ENCODE results near the gene USP31.
A peak's percentile ranks its signal among the peaks of the same experiment; 100 is the strongest.
"Not testable (repeated sequence)": the region's sequence is repeated elsewhere in the genome, so short reads cannot be mapped to it uniquely, and the experiment has no call there.

The USP31 gene

DNA sequence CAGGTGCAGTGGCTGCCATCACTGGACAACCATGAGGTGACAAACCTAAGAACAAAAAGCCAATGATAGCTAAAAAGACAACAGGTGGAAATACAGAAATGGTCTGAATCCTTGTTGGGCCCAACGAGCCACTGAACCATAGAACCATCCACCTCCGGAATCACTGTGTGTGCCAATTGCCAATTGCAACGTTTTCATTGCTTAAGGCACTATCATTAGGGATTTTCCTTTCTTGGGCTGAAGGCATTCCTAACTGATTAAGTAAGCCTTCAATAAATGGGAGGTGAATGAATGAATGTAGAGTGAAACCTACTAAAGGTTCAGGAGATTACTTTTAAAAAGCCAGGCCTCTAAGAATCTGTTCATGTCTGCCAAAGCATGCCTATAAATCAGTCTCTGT lies 3.6 kb downstream of the USP31 start:
- DNase-seq (no peak), ATAC-seq (no peak)
- Mint-ChIP-seq H3K4me3 (no peak overlapping the region), H3K27me3 (no peaks in the 10 kb centered on the region), H3K9me3 (no peaks in the 10 kb centered on the region), H3K27ac (no peak overlapping the region), H3K4me1 (peaks cover 37% of the 10 kb centered on the region)

DNA sequence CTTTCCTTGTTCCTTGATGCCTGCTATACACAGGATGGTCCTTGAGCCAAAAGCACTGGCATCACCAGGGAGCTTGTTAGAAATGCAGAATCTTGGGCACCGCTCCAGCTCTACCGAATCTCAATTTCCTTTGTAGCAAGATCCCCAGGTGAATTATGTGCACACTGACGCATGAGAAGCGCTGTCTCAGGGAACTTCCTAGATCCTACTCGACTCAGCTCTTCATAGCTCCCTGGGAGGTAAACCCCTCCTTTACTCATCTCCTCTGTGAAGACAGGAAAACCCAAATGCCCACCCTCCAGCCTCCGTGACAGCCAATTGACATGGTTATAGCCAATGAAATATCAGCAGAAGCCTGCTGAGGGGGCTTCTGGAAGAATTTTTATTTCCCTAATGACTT lies 4.1 kb downstream of the USP31 start:
- DNase-seq (no peak), ATAC-seq (no peak)
- Mint-ChIP-seq H3K4me1 (peaks cover 35% of the 10 kb centered on the region), H3K27ac (peak overlapping the region in 1 of 2 donors; percentile 1), H3K9me3 (no peaks in the 10 kb centered on the region), H3K4me3 (no peak overlapping the region), H3K27me3 (no peaks in the 10 kb centered on the region)

DNA sequence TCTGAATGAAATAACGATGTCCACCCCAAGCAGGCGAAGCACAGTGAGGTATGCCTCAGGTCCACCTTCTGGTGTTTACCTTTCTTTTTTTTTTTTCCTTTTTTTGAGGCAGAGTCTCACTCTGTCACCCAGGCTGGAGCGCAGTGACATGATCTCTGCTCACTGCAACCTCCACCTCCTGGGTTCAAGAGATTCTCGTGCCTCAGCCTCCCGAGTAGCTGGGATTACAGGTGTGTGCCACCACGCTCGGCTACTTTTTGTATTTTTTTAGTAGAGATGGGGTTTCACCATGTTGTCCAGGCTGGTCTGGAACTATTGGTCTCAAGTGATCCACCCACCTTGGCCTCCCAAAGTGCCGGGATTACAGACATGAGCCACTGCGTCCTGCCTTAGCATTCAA lies 4.9 kb downstream of the USP31 start:
- not testable (repeated sequence) for DNase-seq, H3K4me3 Mint-ChIP-seq, H3K27me3 Mint-ChIP-seq, H3K9me3 Mint-ChIP-seq, ATAC-seq, H3K27ac Mint-ChIP-seq
- H3K4me1 Mint-ChIP-seq: peaks cover 29% of the 10 kb centered on the region

DNA sequence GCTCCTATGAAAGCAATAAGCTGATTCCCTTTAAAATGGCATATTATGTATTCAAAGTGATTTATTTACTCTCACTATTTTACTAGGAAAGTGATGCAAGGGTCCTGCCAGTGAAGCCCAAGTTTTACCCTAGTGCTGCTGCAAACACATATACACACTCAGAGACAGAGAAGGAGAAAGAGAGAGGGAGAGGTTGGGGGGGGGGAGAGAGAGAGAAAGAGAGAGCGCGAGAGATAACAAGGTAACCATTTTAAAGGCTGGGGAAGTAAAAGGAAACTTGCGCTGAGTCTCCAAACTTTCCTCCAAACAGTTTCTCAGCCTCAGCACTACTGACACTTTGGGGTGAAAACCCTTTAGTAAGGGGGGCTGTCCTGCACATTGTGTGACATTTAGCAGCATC lies 5.9 kb downstream of the USP31 start:
- no peak for ATAC-seq
- no peak for DNase-seq
- H3K4me3 Mint-ChIP-seq: no peak overlapping the region
- no peak overlapping the region for H3K27ac Mint-ChIP-seq
- peaks cover 27% of the 10 kb centered on the region for H3K4me1 Mint-ChIP-seq
- peaks cover 6% of the 10 kb centered on the region in 2 donors for H3K9me3 Mint-ChIP-seq
- no peaks in the 10 kb centered on the region for H3K27me3 Mint-ChIP-seq

DNA sequence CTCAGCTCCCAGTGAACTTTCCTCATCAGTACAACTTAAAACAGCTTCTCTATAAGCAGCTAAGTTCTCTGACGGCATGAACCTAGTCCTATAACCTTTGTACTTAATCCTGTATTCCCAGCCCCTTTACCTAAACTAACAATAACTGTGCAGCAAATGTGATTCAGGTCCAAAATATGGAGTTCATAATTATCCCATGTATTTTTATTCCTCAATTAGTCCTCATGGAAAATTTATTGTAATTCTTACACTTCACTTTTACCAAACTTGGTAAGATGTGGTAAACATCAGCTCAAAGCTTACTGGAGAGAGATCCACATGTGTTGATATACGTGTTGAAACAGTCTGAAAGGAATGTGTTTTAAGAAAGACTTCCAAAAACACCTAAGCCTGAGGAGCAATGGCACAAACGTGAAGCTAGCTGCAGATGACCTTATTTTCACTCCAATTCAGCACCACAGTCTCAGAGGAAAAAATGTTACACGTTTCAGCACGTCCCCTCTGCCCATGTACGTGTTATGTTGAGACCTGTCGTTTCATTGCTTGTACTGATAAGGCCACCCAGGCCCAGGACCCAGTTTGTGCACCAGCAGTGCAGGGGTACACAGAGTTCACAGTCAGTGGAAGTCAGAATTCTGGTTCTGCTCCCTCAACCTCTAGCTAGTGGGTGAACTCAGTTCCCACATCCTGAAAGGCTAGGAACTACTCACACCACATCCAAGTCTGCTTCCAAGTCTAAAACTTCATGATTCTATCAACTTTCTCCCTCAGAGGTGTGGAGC lies 7.1 kb downstream of the USP31 start:
- Mint-ChIP-seq H3K27ac (no peak overlapping the region), H3K4me3 (no peak overlapping the region), H3K9me3 (peaks cover 9 to 12% of the 10 kb centered on the region in 2 donors), H3K4me1 (peaks cover 16% of the 10 kb centered on the region), H3K27me3 (no peaks in the 10 kb centered on the region)
- DNase-seq: no peak
- no peak for ATAC-seq

DNA sequence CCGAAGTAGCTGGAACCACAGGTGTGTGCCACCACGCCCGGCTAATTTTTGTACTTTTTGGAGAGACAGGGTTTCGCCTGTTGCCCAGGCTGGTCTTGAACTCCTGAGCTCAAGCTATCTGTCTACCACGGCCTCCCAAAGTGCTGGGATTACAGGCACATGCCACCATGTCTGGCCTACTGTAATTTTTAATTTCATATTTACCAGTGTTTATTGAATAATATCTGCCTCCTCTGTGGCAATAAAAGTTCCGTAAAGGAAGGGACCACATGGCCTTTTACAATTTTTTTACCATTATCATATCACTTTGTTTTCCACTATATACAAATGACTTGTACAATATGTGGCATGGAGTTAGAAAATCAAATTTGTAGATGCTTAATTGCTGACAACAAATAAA lies 7.8 kb downstream of the USP31 start:
- ATAC-seq (no peak), DNase-seq (no peak)
- H3K4me1 Mint-ChIP-seq: peaks cover 9% of the 10 kb centered on the region
- H3K4me3 Mint-ChIP-seq: no peak overlapping the region
- no peaks in the 10 kb centered on the region for H3K27me3 Mint-ChIP-seq
- H3K27ac Mint-ChIP-seq: no peak overlapping the region
- H3K9me3 Mint-ChIP-seq: peaks cover 9 to 12% of the 10 kb centered on the region in 2 donors

DNA sequence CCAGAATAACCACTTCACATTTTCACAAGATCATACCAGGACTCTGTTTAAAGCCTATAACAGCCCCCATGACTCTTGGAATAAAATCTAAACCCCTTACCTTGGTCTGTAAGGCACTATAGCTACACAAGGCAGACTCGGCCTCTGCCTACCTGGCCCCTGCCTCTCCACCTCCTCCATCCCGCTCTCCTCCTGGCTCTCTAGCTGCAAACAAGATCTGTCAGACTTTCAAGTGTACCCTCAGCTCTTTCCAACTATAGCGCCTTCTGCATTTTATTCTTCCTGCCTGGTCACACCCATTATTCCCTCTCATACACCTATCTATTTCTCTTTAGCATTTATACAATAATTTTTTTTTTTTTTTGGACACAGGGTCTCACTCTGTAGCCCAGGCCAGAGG lies 8.2 kb downstream of the USP31 start:
- Mint-ChIP-seq H3K4me1 (peaks cover 9% of the 10 kb centered on the region), H3K27me3 (no peaks in the 10 kb centered on the region), H3K9me3 (peaks cover 9 to 12% of the 10 kb centered on the region in 2 donors), H3K27ac (no peak overlapping the region), H3K4me3 (no peak overlapping the region)
- DNase-seq (no peak), ATAC-seq (no peak)

DNA sequence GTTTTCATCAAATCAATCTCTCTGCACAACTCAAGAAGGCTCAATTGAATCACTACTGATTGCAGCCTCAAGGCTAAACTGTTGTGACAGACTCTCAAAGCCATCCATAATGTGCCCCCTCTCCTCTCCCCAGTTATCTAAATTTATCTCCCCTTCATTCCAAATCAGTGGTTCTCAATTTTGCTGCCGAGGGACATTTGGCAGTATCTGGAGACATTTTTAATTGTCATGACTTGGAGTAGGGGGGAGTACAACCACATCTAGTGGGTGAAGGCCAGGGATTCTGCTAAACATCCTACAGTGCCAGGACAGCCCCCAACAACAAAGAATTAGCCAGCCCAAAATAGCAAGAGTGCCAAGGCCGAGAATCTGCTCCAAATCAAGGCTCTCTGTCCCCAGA lies 9.1 kb downstream of the USP31 start:
- no peak for ATAC-seq
- no peak for DNase-seq
- Mint-ChIP-seq H3K27me3 (no peaks in the 10 kb centered on the region), H3K9me3 (peaks cover 9 to 12% of the 10 kb centered on the region in 2 donors), H3K4me3 (no peak overlapping the region), H3K27ac (no peak overlapping the region), H3K4me1 (peaks cover 5% of the 10 kb centered on the region)

DNA sequence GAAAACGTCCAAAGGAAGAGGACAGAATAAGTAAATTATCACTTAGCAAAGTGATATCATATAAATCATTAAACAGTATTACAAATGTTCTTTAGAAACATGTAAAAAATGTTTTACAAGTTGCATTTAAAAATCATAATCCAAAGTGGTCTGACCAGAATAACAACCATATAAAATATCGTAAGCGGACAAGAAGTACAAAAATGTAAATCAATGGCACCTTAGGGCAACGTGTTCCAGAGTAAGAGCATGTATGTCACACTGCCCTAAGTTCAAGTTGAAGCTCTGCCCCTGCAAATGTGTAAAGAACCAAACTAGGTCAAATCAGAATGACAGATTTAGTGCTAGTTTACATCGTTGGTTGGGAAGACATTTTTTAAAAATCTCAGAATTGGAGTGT lies 11.4 kb downstream of the USP31 start:
- no peak for ATAC-seq
- no peaks in the 10 kb centered on the region for H3K27me3 Mint-ChIP-seq
- H3K4me3 Mint-ChIP-seq: no peak overlapping the region
- peaks cover 5% of the 10 kb centered on the region for H3K4me1 Mint-ChIP-seq
- no peak overlapping the region for H3K27ac Mint-ChIP-seq
- DNase-seq: no peak
- peaks cover 9 to 12% of the 10 kb centered on the region in 2 donors for H3K9me3 Mint-ChIP-seq

DNA sequence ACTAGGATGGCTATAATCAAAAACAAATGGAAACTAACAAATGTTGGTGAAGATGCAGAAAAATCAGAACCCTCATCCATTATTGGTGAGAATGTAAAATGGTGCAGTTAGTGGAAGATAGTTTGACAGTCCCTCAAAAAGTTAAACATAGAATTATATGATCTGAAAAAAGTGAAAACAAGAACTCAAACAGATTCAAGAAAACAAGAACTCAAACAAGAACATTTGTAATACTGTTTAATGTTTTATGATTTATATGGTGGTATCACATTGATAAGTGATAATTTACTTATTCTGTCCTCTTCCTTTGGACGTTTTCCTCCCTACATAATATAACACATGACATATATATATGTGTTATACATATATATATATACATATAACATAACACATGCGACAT lies 12.0 kb downstream of the USP31 start:
- H3K4me1 Mint-ChIP-seq: peaks cover 9% of the 10 kb centered on the region
- peaks cover 9 to 12% of the 10 kb centered on the region in 2 donors for H3K9me3 Mint-ChIP-seq
- no peak overlapping the region for H3K27ac Mint-ChIP-seq
- no peaks in the 10 kb centered on the region for H3K27me3 Mint-ChIP-seq
- no peak overlapping the region for H3K4me3 Mint-ChIP-seq
- DNase-seq (no peak), ATAC-seq (no peak)

DNA sequence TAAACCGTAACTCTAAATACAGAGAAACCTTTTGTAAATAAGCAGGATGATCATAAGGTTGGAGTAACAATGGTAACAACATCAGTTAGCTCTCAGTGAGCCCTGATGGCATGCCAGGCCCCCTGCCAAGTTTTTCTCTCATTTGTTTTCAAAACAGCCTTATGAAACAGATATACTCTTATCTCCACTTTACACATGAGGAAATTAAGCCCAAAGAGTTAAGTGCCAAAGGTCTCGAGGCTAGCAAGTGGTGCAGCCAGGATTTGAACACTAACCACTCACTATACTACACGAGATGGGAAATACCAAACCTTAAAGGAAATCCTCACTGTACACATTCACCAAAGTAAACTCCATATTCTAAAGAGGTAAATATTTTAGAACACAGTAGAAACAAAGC lies 15.0 kb downstream of the USP31 start:
- Mint-ChIP-seq H3K27me3 (no peaks in the 10 kb centered on the region), H3K27ac (no peak overlapping the region), H3K9me3 (peaks cover 9 to 12% of the 10 kb centered on the region in 2 donors), H3K4me3 (no peak overlapping the region), H3K4me1 (peaks cover 9% of the 10 kb centered on the region)
- no peak for ATAC-seq
- DNase-seq: no peak

DNA sequence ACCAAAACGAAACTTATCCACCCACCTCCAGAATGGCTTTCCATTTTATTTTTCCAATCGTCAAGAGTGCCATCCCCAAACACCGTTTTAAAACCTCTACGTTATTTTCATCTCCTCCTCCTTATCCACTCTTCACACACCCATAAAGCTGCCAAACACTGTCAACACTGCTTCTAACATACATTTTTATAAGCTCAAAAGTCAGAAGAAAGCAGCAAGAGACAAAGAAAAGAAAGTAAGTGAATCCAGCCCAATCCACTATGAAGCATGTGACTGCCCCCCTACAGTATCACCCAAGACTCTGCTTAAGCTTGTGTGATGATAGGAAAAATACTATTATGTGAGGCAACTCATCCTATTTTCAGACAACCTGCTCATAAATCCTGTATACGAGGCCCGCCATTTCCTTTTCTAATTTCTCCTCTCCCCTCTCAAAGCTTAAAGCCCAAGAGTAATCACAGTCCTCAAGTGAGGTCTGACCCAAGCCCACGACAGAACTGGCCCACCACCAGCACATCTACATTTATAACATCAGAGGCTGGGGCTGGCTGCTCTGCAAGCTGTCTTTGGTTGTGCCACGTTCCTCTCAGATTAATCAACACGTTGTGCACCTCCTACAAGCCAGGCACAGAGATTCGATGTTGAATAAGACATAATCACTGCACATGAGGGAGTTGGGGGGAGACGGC lies 16.3 kb downstream of the USP31 start:
- Mint-ChIP-seq H3K9me3 (peaks cover 0 to 5% of the 10 kb centered on the region in 2 donors), H3K4me1 (peaks cover 9% of the 10 kb centered on the region), H3K27ac (peak overlapping the region in 1 of 2 donors; percentile 53), H3K27me3 (no peaks in the 10 kb centered on the region), H3K4me3 (no peak overlapping the region)
- ATAC-seq (no peak), DNase-seq (no peak)

DNA sequence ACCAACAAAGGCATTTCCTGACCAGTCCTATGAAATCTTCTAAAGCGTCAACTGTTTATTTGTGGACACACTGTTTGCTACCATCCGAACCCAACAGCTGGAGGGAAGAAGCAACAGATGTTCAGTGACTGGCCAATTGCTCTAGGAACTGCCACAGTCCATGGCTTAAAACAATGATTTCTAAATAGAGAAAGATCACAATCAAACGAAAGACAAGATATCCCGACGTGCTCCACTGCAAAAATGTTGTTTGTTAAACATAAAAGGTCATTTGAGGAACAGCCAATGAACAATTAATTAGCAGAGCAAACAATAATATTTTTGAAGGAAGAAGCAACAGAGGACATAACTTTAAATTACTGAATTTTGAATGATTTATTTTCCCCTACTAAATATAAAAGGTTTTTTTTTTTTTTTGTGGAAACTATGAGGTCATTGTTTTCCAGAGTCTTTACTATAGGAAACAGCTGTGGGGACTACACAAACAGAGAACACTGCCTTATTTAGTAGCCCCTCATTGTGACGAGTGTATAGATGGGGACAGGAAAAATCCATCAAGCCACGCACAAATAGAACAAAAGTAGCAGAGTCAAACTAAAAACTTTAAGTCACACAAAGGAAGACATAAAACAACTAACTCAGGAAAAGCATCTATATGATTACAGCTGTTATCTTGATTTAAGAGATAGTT lies 17.2 kb downstream of the USP31 start:
- no peaks in the 10 kb centered on the region for H3K9me3 Mint-ChIP-seq
- peaks cover 9% of the 10 kb centered on the region for H3K4me1 Mint-ChIP-seq
- H3K4me3 Mint-ChIP-seq: no peak overlapping the region
- H3K27ac Mint-ChIP-seq: no peak overlapping the region
- no peak for DNase-seq
- no peak for ATAC-seq
- no peaks in the 10 kb centered on the region for H3K27me3 Mint-ChIP-seq

DNA sequence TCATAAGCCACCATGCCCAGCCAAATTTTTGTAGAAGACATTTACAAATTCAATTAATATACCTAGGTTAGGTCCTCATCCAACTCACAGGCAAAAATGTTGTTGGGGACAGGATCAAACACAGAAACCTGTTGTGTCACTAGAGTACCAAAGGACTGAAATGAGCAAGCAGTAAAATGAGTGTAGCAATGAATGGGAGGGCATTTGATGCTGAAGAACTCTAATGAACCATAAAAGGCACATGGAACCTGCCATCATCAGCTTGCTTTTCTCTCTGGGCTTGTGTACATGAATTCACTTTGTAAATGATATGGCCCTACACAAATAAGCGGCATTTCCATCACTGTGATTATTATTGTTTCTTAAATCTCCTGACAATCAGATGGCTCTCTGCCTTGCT lies 17.8 kb downstream of the USP31 start:
- H3K9me3 Mint-ChIP-seq: no peaks in the 10 kb centered on the region
- H3K4me3 Mint-ChIP-seq: no peak overlapping the region
- H3K27me3 Mint-ChIP-seq: no peaks in the 10 kb centered on the region
- no peak for DNase-seq
- peaks cover 9% of the 10 kb centered on the region for H3K4me1 Mint-ChIP-seq
- no peak overlapping the region for H3K27ac Mint-ChIP-seq
- no peak for ATAC-seq

DNA sequence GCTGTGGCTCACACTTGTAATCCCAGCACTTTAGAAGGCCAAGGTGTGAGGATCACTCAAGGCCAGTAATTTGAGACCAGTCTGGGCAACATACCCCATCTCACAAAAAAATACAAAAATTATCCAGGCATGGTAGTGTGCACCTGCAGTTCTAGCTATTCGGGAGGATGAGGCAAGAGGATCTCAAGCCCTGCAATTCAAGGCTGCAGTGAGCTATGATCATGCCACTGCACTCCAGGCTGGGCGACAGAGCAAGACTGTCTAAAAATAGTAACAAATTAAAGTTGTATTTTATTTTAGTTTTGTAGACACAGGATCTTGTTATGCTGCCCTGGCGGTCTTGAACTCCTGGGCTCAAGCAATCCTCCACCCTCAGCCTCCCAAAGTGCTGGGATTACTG lies 18.2 kb downstream of the USP31 start:
- ATAC-seq (no peak), DNase-seq (no peak)
- Mint-ChIP-seq H3K27ac (no peak overlapping the region), H3K4me3 (no peak overlapping the region), H3K9me3 (no peaks in the 10 kb centered on the region), H3K4me1 (peaks cover 9% of the 10 kb centered on the region), H3K27me3 (no peaks in the 10 kb centered on the region)

DNA sequence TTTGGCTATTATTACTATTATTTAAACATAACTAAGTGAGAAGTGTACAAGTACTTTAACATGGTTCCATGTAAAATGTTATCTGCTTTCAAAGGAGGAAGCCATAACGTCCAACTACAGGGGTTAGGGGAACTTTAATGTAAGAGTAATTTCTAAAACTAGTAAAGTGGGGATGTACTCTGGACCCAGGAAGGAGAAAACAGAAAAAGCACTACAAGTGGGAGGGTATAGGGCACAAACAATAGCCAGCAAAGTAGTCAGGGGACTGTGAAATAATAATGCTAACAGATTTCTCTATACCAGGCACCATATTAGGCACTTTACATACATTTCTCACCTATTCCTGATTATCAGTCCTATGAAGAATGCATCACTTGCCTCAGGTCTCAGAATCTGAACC lies 19.6 kb downstream of the USP31 start:
- Mint-ChIP-seq H3K9me3 (no peaks in the 10 kb centered on the region), H3K4me1 (peaks cover 16% of the 10 kb centered on the region), H3K27me3 (no peaks in the 10 kb centered on the region), H3K4me3 (no peak overlapping the region), H3K27ac (no peak overlapping the region)
- DNase-seq (no peak), ATAC-seq (no peak)

All from stimulated activated naive CD8-positive, alpha-beta T cell treated with anti-CD3 and anti-CD28 coated beads, Interleukin-15, amount 100 ng/mL, for 72 hours (primary cell).